ENCODE results near the gene FOXC2.

FOXC2 gene

DNA sequence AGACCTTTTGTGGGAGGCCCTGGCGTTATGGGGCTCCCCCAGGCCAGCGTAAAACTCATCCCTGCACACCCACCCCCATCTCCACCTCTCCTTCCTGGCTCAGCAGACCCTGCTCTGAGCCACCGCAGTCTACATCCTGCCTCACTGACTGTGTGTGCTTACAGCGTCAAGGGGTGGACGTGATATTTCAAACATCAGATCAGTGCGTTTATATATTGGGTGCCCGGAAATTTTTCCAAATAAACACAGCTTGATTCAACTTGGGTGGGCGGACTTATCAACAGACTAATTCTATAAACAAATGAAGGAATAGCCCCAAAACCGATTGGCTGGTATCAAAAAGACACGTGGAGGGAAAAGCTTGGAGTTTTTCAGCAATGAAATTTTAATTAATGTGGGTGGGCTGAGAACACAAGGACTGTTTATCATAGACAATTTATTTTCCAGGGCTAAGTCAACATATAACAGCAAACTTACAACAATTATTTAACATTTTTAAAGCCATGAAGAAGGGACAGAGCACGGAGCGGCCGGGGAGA lies 11.5 kb downstream of the FOXC2 start, which contains the start of gene FOXL1:
Gene FOXL1 (plus strand): TSS at position 489 of the 539 bp plus-strand sequence. CDS start 175 bp downstream, outside the sequence.
- Histone ChIP-seq H4K20me1 (ENCODE audit: insufficient read depth, low read length) (no peaks in the 10 kb centered on the region), H3K27me3 (ENCODE audit: low read depth, low read length) (peaks cover 5% of the 10 kb centered on the region; the same call in 1 of the 2 replicates), H3K9ac (ENCODE audit: low read length) (no peak within 1 kb of the TSS), H3K4me1 (ENCODE audit: low read length) (no peaks in the 10 kb centered on the region), H3K4me2 (ENCODE audit: low read length) (no peak within 1 kb of the TSS), H3K27ac (ENCODE audit: low read length) (no peak within 1 kb of the TSS), H3K36me3 (replicated peaks; ENCODE audit: low read depth, low read length) (no peaks in the 10 kb centered on the region), H2AFZ (ENCODE audit: low read depth, low read length) (no peak within 1 kb of the TSS), H3K9me3 (ENCODE audit: insufficient read depth, low read length) (no peaks in the 10 kb centered on the region), H3K79me2 (ENCODE audit: low read length) (no peaks in the 10 kb centered on the region), H3K4me3 (ENCODE audit: low read length) (no peak within 1 kb of the TSS)
- TF ChIP-seq EZH2phosphoT487 (IDR thresholded peaks at IDR 0.05; ENCODE audit: low read depth) (no peak), CTCF (IDR thresholded peaks at IDR 0.05; ENCODE audit: low read depth, low read length) (no peak)

GRCh38 chr16:86578611-86579267 lies 12.1 kb downstream of the FOXC2 start:
- Histone ChIP-seq H3K4me1 (ENCODE audit: low read length) (no peaks in the 10 kb centered on the region), H3K27ac (ENCODE audit: low read length) (no peak overlapping the region), H3K4me3 (ENCODE audit: low read length) (no peak overlapping the region), H3K4me2 (ENCODE audit: low read length) (no peak overlapping the region), H3K27me3 (ENCODE audit: low read depth, low read length) (peaks cover 5% of the 10 kb centered on the region; the same call in 1 of the 2 replicates), H3K36me3 (replicated peaks; ENCODE audit: low read depth, low read length) (no peaks in the 10 kb centered on the region), H4K20me1 (ENCODE audit: insufficient read depth, low read length) (no peaks in the 10 kb centered on the region), H3K9me3 (ENCODE audit: insufficient read depth, low read length) (no peaks in the 10 kb centered on the region), H2AFZ (ENCODE audit: low read depth, low read length) (no peak overlapping the region), H3K9ac (ENCODE audit: low read length) (no peak overlapping the region), H3K79me2 (ENCODE audit: low read length) (no peaks in the 10 kb centered on the region)
- TF ChIP-seq EZH2phosphoT487 (IDR thresholded peaks at IDR 0.05; ENCODE audit: low read depth) = no peak

DNA sequence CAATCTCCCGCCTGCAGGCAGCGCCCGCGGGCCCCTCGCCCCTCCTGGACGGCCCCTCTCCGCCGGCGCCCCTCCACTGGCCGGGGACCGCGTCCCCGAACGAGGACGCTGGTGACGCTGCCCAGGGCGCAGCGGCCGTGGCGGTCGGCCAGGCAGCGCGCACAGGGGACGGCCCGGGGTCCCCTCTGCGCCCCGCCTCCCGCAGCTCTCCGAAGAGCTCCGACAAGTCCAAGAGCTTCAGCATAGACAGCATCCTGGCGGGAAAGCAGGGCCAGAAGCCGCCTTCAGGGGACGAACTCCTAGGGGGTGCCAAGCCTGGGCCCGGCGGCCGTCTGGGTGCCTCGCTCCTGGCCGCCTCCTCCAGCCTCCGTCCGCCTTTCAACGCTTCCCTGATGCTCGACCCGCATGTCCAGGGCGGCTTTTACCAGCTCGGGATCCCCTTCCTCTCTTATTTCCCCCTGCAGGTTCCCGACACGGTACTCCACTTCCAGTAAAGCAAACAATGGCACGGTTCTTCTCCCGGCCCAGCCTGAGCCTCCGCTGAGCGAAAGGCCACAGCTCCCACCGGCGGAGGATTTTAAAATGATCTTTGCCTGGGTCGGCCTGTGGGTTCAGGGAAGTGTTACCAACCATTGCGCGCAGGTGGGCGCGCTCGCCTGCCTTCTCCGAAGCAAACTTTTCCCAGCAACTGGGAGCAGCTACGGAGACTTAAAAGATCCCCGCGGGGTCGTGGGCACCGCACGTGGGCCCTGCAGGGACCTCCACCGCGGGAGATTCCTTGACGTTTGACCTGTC lies 12.8 kb downstream of the FOXC2 start:
- no peaks in the 10 kb centered on the region for H3K79me2 ChIP-seq (ENCODE audit: low read length)
- H3K4me3 ChIP-seq (ENCODE audit: low read length) = no peak overlapping the region
- TF ChIP-seq EZH2phosphoT487 (IDR thresholded peaks at IDR 0.05; ENCODE audit: low read depth) = no peak
- TF ChIP-seq CTCF (IDR thresholded peaks at IDR 0.05; ENCODE audit: low read depth, low read length) = no peak
- peaks cover 5% of the 10 kb centered on the region; the same call in 1 of the 2 replicates for H3K27me3 ChIP-seq (ENCODE audit: low read depth, low read length)
- no peaks in the 10 kb centered on the region for H3K9me3 ChIP-seq (ENCODE audit: insufficient read depth, low read length)
- no peak overlapping the region for H3K9ac ChIP-seq (ENCODE audit: low read length)
- no peaks in the 10 kb centered on the region for H3K4me1 ChIP-seq (ENCODE audit: low read length)
- H3K27ac ChIP-seq (ENCODE audit: low read length) = no peak overlapping the region
- H4K20me1 ChIP-seq (ENCODE audit: insufficient read depth, low read length) = no peaks in the 10 kb centered on the region
- H3K36me3 ChIP-seq (replicated peaks; ENCODE audit: low read depth, low read length) = no peaks in the 10 kb centered on the region
- no peak overlapping the region for H2AFZ ChIP-seq (ENCODE audit: low read depth, low read length)
- no peak overlapping the region for H3K4me2 ChIP-seq (ENCODE audit: low read length)

DNA sequence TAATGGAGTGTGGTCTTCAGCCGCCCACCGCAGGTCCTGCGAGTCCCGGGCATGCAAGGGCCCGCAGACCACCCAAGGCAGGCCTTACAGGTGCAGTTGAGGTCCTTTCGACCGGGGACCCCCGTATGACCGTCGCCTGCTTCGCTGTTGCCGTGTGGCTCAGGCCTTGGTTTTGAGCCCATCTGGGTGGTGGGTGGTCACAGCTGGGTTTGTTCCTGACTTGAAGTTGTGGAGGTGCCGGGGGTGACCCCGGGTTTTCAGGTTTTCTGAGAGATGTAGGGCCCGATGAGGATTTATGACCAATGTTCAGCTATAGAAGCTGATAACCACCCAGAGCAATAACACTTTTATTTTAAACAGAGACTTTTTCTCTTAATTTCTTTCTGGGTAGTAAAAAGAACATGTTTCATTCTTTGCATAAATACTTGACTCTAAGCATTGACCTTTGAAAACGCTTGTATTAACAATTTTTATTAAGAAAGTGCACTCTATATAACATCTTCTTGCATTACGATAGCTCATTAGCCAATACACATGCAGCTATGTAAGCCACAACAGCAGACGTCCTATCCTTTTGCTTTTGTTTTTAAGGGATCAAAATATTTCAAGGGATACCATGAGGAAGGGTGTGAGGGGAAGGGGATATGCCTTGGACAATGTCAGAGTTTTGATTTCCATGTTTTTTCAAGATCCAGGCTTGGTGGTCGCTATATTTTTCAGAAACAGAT lies 13.6 kb downstream of the FOXC2 start:
- H3K4me2 ChIP-seq (ENCODE audit: low read length) = no peak overlapping the region
- no peak overlapping the region for H3K27ac ChIP-seq (ENCODE audit: low read length)
- no peaks in the 10 kb centered on the region for H3K4me1 ChIP-seq (ENCODE audit: low read length)
- no peaks in the 10 kb centered on the region for H3K36me3 ChIP-seq (replicated peaks; ENCODE audit: low read depth, low read length)
- H3K4me3 ChIP-seq (ENCODE audit: low read length) = no peak overlapping the region
- no peak overlapping the region for H2AFZ ChIP-seq (ENCODE audit: low read depth, low read length)
- H3K79me2 ChIP-seq (ENCODE audit: low read length) = no peaks in the 10 kb centered on the region
- peaks cover 5% of the 10 kb centered on the region; the same call in 1 of the 2 replicates for H3K27me3 ChIP-seq (ENCODE audit: low read depth, low read length)
- H3K9me3 ChIP-seq (ENCODE audit: insufficient read depth, low read length) = no peaks in the 10 kb centered on the region
- no peaks in the 10 kb centered on the region for H4K20me1 ChIP-seq (ENCODE audit: insufficient read depth, low read length)
- TF ChIP-seq CTCF (IDR thresholded peaks at IDR 0.05; ENCODE audit: low read depth, low read length) = no peak
- no peak for TF ChIP-seq EZH2phosphoT487 (IDR thresholded peaks at IDR 0.05; ENCODE audit: low read depth)
- no peak overlapping the region for H3K9ac ChIP-seq (ENCODE audit: low read length)

Measured in OCI-LY3 (cell line).